ENCODE results near the gene RBP3.

DNA sequence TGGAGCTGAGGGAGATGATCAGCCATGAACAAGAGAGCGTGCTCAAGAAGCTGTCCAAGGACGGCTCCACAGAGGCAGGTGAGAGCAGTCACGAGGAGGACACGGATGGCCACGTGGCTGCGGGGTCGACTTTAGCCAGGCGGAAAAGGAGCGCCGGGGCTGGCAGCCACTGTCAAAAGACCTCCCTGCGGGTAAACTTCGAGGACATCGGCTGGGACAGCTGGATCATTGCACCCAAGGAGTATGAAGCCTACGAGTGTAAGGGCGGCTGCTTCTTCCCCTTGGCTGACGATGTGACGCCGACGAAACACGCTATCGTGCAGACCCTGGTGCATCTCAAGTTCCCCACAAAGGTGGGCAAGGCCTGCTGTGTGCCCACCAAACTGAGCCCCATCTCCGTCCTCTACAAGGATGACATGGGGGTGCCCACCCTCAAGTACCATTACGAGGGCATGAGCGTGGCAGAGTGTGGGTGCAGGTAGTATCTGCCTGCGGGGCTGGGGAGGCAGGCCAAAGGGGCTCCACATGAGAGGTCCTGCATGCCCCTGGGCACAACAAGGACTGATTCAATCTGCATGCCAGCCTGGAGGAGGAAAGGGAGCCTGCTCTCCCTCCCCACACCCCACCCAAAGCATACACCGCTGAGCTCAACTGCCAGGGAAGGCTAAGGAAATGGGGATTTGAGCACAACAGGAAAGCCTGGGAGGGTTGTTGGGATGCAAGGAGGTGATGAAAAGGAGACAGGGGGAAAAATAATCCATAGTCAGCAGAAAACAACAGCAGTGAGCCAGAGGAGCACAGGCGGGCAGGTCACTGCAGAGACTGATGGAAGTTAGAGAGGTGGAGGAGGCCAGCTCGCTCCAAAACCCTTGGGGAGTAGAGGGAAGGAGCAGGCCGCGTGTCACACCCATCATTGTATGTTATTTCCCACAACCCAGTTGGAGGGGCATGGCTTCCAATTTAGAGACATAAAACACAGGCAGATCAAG lies 22.6 kb upstream of the RBP3 start:
- TF ChIP-seq GATA2 (IDR thresholded peaks at IDR 0.05; ENCODE audit: low read depth, low read length) = no peak
- TF ChIP-seq GATA3 (IDR thresholded peaks at IDR 0.05; ENCODE audit: low read depth, low read length) = no peak
